MG63 (cell line): Measurements from ENCODE around the gene SLC34A2. TPM values are rescaled to one million over a fixed set of nuclear protein-coding genes. Genes with fewer than 3 reads are reported as not detected.
"Not testable (repeated sequence)": the region's sequence is repeated elsewhere in the genome, so short reads cannot be mapped to it uniquely, and the experiment has no call there.

Source experiments
- DNase-seq: peaks from one replicate; pipeline ENCODE4 v3.0.0-alpha.2; 2020
- H3K27me3 ChIP-seq: fragments of 250-450 bp; sonication (Bioruptor Pico); 2 replicates; pipeline ENCODE4 v1.5.1; 2020; ENCODE audit warnings: mild to moderate bottlenecking, moderate library complexity
- H3K36me3 ChIP-seq: fragments of 250-450 bp; sonication (Bioruptor Pico); 2 replicates; pipeline ENCODE4 v1.5.1; 2020; ENCODE audit warnings: mild to moderate bottlenecking, moderate library complexity
- H3K4me3 ChIP-seq: fragments of 250-450 bp; sonication (Bioruptor Pico); 2 replicates; pipeline ENCODE4 v1.5.1; 2020; ENCODE audit warnings: mild to moderate bottlenecking, moderate library complexity
- H3K9me3 ChIP-seq: fragments of 250-450 bp; sonication (Bioruptor Pico); 2 replicates; pipeline ENCODE4 v1.5.1; 2020; ENCODE audit warnings: mild to moderate bottlenecking, moderate library complexity
- total RNA-seq: library from RNA; depleted of rRNA; stranded (reverse); fragments of >200 nt; shearing (Covaris generic); gene quantifications from 2 replicates; pipeline ENCODE4 v1.2.3, GENCODE V29; 2014; ENCODE audit warnings: low replicate concordance

Gene SLC34A2
- total RNA-seq, 1 experiment from 2014 or later, result not detected

GRCh38 chr4:25651682-25652081 lies 4.0 kb upstream of the SLC34A2 start:
- Histone ChIP-seq H3K9me3 (no peaks in the 10 kb centered on the region), H3K27me3 (no peaks in the 10 kb centered on the region), H3K36me3 (no peaks in the 10 kb centered on the region), H3K4me3 (no peak overlapping the region)
- DNase-seq, result no peak

DNA sequence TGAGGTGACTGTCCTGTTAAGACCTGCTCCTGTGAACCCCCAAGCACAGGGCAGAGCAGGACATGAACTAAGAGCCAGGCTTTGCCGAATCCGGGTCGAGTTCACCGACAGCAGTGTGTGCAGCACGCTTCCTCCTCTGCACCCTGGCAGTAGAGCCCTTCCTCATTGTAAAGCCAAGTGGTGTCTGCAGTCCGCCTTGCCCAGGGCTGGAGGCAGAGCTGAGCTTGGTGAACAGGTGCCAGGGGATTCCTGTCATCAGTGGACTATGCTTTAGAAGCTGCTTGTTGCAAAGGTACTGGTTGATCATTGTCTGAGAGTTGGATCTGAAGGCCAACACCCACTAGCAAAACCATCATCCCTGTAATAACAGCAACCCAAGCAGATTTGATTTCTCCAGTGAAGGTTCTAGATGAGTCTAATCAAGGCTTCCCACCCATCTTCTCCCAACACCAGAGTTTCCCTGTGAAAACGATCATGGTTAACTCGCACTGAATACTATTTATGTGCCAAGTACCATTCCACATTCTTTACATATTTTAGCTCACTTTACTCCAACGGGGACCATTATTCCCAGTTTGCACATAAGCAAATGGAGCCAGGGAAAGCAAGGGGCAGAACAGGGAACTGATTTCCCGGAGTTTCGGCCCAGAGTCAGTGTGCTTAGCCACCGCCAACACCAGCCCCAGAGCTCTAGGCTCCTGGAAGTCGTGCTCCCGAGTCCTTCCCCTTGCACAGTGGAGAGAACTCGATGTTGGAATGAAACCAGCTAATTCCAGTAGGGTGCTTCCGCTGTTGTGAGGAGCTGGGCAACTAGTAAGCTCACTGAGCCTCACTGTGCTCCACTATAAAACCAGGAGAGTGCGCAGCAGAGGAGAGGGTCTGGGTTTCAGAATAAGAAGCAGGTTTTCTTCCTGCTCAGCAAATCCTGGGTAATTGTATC lies 1.4 kb upstream of the SLC34A2 start:
- H3K9me3 ChIP-seq, result no peaks in the 10 kb centered on the region
- H3K27me3 ChIP-seq, result no peaks in the 10 kb centered on the region
- no peak for DNase-seq
- H3K4me3 ChIP-seq, result no peak overlapping the region
- no peaks in the 10 kb centered on the region for H3K36me3 ChIP-seq

DNA sequence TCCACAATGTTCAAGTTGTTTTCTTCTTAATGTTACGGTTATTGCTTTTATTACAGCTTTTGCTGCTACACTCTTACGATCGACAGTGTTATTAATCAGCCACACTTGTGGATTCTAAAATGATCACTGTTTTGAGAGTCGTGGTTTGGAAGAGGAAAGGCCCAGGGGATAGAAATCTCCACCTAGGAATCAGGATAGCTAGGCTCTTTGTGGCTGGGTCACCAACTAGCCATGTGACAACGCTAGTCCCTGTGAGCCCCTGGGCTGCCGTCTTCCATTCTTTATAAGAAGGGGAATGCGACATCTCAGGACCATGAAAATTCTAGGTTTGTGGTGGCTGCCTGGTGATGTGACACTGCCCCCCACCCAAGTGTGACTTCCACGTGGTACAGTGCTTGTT lies 380 bp downstream of the SLC34A2 start:
- no peaks in the 10 kb centered on the region for H3K9me3 ChIP-seq
- H3K27me3 ChIP-seq, result no peaks in the 10 kb centered on the region
- no peak overlapping the region for H3K4me3 ChIP-seq
- H3K36me3 ChIP-seq, result no peaks in the 10 kb centered on the region
- DNase-seq, result no peak

- peak; percentile 48 for DNase-seq
- H3K36me3 ChIP-seq, result no peaks in the 10 kb centered on the region
- no peak overlapping the region for H3K4me3 ChIP-seq
- H3K9me3 ChIP-seq, result no peaks in the 10 kb centered on the region
- H3K27me3 ChIP-seq, result no peaks in the 10 kb centered on the region
These were observed 2.7 kb downstream of the SLC34A2 start for GRCh38 chr4:25658357-25658771.

GRCh38 chr4:25658777-25659176 lies 3.1 kb downstream of the SLC34A2 start:
- DNase-seq, result no peak
- H3K27me3 ChIP-seq, result no peaks in the 10 kb centered on the region
- H3K36me3 ChIP-seq, result no peaks in the 10 kb centered on the region
- H3K4me3 ChIP-seq, result no peak overlapping the region
- H3K9me3 ChIP-seq, result no peaks in the 10 kb centered on the region

DNA sequence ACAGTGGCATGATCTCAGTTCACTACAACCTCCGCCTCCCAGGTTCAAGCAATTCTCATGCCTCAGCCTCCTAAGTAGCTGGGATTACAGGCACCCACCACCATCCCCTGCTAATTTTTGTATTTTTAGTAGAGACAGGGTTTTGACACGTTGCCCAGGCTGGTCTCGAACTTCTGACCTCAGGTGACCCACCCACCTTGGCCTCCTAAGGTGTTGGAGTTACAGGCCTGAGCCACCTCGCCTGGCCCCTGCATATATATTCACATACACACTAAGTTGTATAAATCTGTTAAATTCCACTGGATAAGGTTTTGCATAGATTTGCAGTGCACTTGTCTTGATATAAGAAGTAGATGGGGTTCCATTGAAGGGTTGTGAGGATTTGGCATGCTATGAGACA lies 5.8 kb downstream of the SLC34A2 start:
- DNase-seq, H3K4me3 ChIP-seq, H3K9me3 ChIP-seq, H3K27me3 ChIP-seq, H3K36me3 ChIP-seq: not testable (repeated sequence)

DNA sequence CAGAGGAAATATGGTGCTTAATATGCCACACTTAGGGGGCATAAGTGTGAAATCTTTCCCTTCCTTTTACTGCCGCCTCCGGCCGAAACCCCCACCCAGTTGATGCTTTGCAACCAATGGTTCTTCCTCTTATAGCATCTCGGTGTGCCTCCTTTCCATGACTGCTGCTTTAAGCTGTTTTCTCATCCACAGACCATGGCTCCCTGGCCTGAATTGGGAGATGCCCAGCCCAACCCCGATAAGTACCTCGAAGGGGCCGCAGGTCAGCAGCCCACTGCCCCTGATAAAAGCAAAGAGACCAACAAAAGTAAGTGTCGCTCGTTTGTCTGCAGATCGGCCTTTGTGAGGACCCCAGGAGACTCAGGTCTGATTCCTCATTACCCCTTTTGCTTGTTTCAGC lies 6.7 kb downstream of the SLC34A2 start:
- DNase-seq, result no peak
- Histone ChIP-seq H3K27me3 (no peaks in the 10 kb centered on the region), H3K36me3 (no peaks in the 10 kb centered on the region), H3K4me3 (no peak overlapping the region), H3K9me3 (no peaks in the 10 kb centered on the region)

- Histone ChIP-seq H3K4me3 (no peak overlapping the region), H3K9me3 (no peaks in the 10 kb centered on the region), H3K36me3 (no peaks in the 10 kb centered on the region), H3K27me3 (no peaks in the 10 kb centered on the region)
- DNase-seq, result no peak
These were observed 8.1 kb downstream of the SLC34A2 start for GRCh38 chr4:25663781-25664180.

DNA sequence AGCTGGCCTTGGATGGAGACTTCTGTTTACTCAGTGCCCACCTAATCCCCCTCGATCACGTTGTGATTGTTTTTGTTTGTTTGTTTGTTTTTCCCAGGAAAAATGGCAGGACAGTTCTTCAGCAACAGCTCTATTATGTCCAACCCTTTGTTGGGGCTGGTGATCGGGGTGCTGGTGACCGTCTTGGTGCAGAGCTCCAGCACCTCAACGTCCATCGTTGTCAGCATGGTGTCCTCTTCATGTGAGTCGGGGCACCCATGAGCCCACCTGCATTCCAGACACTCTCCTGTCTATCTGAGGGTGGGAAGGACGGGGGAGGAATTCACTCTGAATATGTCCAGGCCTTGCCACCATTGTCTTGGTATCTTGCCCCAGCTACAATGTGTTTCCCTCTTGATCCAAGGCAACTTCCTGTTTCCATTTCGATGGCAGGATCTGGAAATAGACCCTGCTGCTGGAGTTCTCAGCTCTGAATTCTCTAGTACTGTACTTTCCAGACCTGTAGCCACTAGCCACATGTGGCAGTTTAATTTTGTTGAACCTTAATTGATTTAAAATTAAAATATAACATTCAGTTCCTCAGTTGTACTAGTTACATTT lies 10.5 kb downstream of the SLC34A2 start:
- no peaks in the 10 kb centered on the region for H3K36me3 ChIP-seq
- no peak overlapping the region for H3K4me3 ChIP-seq
- no peak for DNase-seq
- no peaks in the 10 kb centered on the region for H3K27me3 ChIP-seq
- H3K9me3 ChIP-seq, result no peaks in the 10 kb centered on the region

DNA sequence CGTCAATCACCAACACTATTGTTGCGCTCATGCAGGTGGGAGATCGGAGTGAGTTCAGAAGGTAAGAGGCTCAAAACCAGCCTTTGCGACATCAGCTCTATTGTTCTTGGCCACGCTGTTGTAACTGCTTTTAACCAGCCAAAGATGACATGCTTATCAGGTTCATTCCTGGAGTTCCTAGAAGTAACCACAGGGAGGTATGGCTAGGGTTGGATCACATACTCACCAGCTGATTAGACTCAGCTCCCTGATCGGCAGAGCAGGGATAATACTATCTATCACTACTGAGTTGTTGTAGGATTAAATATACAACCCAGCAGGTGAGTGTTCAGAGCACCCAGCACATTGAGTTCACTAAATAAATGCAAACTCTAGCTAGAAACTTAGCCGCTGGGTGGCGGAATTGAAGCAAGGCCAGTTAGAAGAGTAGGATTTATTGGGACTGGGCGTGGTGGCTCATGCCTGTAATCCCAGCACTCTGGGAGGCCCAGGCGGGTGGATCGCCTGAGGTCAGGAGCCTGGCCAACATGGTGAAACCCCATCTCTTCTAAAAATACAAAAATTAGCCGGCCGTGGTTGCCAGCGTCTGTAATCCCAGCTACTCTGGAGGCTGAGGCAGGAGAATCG lies 12.4 kb downstream of the SLC34A2 start:
- Histone ChIP-seq H3K27me3 (no peaks in the 10 kb centered on the region), H3K9me3 (no peaks in the 10 kb centered on the region), H3K36me3 (no peaks in the 10 kb centered on the region), H3K4me3 (no peak overlapping the region)
- DNase-seq, result peak; percentile 58

DNA sequence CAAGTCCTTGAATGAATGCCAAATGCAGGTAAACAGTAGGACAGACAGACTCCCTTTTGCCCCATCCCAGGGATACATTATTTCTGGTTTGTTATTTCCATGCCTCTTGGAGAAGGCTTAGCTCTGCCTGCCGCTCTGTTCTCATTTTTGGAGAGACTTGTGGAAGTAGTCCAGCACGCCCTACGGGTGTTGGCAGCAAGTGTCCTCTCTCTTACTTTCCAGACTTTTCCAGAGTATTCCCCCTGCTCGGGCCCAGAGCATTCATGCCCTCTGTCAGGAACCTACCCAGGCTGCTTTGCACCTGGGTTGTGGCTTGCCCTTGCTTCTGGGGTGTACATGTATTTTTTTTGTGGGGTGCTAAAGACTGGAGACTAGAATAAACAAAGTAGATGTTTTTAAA lies 15.3 kb downstream of the SLC34A2 start:
- no peaks in the 10 kb centered on the region for H3K36me3 ChIP-seq
- no peak overlapping the region for H3K4me3 ChIP-seq
- H3K27me3 ChIP-seq, result no peaks in the 10 kb centered on the region
- DNase-seq, result no peak
- H3K9me3 ChIP-seq, result no peaks in the 10 kb centered on the region

DNA sequence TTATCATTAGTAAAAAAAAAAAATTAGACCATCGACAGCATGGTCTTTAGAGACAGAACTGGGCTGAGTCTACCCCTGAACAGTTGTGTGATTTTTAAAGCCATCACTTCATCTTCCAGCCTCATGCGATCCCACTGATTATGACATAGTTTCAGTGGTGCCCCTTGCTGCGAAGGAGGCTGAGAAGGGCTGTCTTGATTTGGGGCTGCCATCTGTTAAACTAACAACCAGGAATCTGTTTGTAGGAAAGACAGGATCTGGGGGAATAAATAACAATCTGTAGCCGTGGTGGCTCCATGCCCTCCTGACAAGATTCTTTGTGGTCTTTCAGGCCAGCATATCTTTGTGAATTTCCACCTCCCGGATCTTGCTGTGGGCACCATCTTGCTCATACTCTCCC lies 17.1 kb downstream of the SLC34A2 start:
- no peaks in the 10 kb centered on the region for H3K36me3 ChIP-seq
- no peak for DNase-seq
- H3K4me3 ChIP-seq, result no peak overlapping the region
- no peaks in the 10 kb centered on the region for H3K9me3 ChIP-seq
- H3K27me3 ChIP-seq, result no peaks in the 10 kb centered on the region

DNA sequence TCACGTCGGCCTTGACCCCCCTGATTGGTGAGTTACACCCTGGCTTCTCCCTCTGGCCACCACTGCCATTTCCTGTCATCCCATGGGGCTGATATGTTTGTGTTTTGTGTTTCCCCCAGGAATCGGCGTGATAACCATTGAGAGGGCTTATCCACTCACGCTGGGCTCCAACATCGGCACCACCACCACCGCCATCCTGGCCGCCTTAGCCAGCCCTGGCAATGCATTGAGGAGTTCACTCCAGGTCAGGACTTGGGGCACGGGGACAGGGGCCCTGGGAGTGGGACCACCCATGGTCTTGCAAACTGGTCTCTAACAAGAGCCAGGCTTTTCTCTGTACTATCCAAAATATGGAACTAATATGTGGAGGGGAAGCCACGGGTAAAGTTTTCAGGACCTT lies 18.7 kb downstream of the SLC34A2 start:
- Histone ChIP-seq H3K36me3 (no peaks in the 10 kb centered on the region), H3K4me3 (no peak overlapping the region), H3K9me3 (no peaks in the 10 kb centered on the region), H3K27me3 (no peaks in the 10 kb centered on the region)
- DNase-seq, result no peak

- Histone ChIP-seq H3K36me3 (no peaks in the 10 kb centered on the region), H3K27me3 (no peaks in the 10 kb centered on the region), H3K9me3 (no peaks in the 10 kb centered on the region), H3K4me3 (no peak overlapping the region)
- no peak for DNase-seq
These were observed 20.6 kb downstream of the SLC34A2 start for GRCh38 chr4:25676221-25676620.

DNA sequence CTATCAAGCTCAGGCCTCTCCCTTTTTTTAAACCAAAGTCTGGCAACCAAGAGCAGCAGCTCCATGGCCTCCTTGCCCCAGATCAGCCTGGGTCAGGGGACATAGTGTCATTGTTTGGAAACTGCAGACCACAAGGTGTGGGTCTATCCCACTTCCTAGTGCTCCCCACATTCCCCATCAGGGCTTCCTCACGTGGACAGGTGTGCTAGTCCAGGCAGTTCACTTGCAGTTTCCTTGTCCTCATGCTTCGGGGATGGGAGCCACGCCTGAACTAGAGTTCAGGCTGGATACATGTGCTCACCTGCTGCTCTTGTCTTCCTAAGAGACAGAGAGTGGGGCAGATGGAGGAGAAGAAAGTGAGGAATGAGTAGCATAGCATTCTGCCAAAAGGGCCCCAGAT lies 21.5 kb downstream of the SLC34A2 start:
- no peak for DNase-seq
- no peaks in the 10 kb centered on the region for H3K36me3 ChIP-seq

GRCh38 chr4:25677943-25678342 lies 22.3 kb downstream of the SLC34A2 start:
- Histone ChIP-seq H3K27me3 (no peaks in the 10 kb centered on the region), H3K36me3 (no peaks in the 10 kb centered on the region)
- no peak for DNase-seq

More for the DNA sequence above, 21.5 kb downstream of the SLC34A2 start:
- Histone ChIP-seq H3K4me3 (no peak overlapping the region), H3K27me3 (no peaks in the 10 kb centered on the region), H3K9me3 (no peaks in the 10 kb centered on the region)

GRCh38 chr4:25687773-25688172 lies 32.1 kb downstream of the SLC34A2 start:
- Histone ChIP-seq H3K27me3 (no peaks in the 10 kb centered on the region), H3K9me3 (no peaks in the 10 kb centered on the region), H3K4me3 (no peak overlapping the region), H3K36me3 (no peaks in the 10 kb centered on the region)
- DNase-seq, result no peak

More at GRCh38 chr4:25677943-25678342, 22.3 kb downstream of the SLC34A2 start:
- H3K9me3 ChIP-seq, result no peaks in the 10 kb centered on the region
- H3K4me3 ChIP-seq, result no peak overlapping the region
